HG03460 (cell line): ENCODE data around the gene CRCP.
"Not testable (repeated sequence)": the region's sequence is repeated elsewhere in the genome, so short reads cannot be mapped to it uniquely, and the experiment has no call there.

ENCODE experiments used
- ATAC-seq: cut with Tn5 transposase; IDR thresholded peaks from one replicate; pipeline ENCODE4 v1.9.1; 2021; ENCODE audit not compliant: unreplicated experiment

The CRCP gene

GRCh38 chr7:66114743-66115649, at the start of gene CRCP:
Gene CRCP, plus strand, starts transcription at chr7:66114847. Its CDS starts 116 bp downstream, at chr7:66114963.
- ATAC-seq, result peak; percentile 93

DNA sequence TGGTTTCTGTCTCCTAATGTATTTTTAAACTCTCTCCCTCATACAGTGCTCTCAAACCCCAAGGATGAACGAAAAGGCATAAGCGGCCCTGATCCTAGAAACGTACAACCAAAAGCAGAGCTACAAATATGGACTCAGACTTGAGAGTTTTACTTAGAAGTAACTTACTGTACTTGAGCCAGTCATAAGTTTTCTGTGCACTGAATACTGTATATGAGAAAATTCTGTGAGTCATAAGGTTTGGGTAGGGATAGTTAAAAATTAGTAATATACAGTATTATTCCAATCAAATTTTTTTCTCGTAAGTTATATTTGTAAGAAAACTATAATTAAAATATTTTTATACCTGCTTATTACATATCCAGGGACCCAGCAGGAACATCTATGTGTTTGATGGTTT, 44.9 kb upstream of the CRCP start:
- no peak for ATAC-seq

- ATAC-seq, result no peak
These were observed 44.4 kb upstream of the CRCP start for GRCh38 chr7:66070222-66070621.

GRCh38 chr7:66072208-66072607, 42.4 kb upstream of the CRCP start:
- not testable (repeated sequence) for ATAC-seq

- ATAC-seq, result peak; percentile 98
These were observed 38.8 kb upstream of the CRCP start, which contains the start of gene ASL for GRCh38 chr7:66075590-66076461. Gene ASL, plus strand, starts transcription at chr7:66075819. Its CDS starts 263 bp downstream, at chr7:66076082.

DNA sequence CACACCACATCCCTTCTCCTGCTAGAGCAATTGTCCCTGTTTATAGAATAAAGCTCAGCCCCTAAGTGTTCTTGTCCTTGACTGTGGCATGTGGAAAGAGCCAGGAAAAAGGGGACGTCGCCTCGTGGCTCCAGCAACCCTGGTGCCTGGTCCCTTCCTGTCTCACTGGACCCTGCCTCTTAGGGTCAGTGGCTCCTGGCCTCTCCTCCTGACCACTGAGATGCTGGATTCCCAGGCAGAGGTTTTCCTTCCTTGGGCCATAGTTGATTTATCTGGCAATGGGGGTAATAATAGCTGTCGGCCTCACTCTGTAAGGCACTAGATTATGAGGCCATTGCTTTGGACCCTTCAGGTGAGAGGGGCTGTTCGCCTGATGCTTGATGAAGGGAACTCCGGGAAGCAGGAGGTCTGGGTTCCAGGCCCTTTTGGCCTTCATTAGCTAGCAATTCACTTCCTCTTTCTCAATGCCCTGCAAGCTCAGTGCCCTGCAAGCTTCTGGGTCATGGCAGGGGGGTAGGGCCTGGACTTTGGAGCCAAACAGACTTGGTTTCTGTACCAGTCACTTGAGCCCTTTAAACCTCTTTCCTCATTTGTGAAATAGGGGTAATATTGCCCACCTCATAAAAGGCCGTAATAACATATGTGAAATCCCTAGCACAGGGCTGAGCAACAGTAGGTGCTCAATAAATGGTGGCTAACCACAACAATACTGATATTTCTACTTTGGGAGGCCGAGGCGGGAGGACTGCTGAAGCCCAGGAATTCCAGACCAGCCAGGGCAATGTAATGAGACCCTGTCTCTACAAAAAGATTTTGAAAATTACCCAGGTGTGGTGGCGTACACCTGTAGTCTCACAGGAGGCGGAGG, 38.0 kb upstream of the CRCP start:
- ATAC-seq, result no peak

DNA sequence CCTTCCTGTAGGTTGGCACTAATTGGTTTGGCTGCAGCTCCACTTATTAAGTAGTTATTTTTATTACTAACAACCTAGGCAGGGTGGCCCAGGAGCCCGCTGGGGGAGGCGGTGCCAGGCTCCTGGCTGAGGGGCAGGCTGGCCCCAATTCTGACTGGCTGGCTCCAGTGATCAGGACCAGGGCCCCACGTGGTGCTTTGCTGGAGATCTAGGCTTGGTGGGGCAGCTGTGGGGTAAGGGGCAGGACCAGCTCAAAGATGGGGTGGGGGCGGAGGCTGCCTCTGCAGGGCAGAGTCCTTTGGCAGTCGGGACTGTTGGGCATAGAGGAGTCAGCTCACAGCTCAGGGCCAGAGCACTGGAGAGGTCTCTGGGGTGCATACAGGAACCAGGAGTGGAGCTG, 36.6 kb upstream of the CRCP start:
- no peak for ATAC-seq

DNA sequence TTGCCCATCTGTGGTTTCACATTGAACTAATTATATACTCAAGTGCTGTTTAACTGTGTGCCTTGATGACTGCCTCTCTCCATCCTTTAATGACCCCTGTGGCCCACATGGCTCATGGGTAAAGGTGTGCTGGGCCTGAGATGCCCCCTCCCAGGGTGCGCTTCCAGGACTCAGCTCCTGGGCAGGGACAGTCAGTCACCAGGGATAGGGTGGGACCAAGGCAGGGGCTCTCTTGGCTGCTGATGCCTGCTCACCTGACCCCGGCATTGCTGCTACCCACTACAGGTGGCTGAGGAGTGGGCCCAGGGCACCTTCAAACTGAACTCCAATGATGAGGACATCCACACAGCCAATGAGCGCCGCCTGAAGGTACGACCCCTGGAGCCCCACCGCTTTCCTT, 32.6 kb upstream of the CRCP start:
- no peak for ATAC-seq

- no peak for ATAC-seq
These were observed 31.7 kb upstream of the CRCP start for GRCh38 chr7:66082886-66083415.

GRCh38 chr7:66083677-66084076, 31.0 kb upstream of the CRCP start:
- no peak for ATAC-seq

GRCh38 chr7:66088861-66089838, 25.5 kb upstream of the CRCP start:
- ATAC-seq, result no peak

GRCh38 chr7:66092654-66093053, 22.0 kb upstream of the CRCP start:
- no peak for ATAC-seq

DNA sequence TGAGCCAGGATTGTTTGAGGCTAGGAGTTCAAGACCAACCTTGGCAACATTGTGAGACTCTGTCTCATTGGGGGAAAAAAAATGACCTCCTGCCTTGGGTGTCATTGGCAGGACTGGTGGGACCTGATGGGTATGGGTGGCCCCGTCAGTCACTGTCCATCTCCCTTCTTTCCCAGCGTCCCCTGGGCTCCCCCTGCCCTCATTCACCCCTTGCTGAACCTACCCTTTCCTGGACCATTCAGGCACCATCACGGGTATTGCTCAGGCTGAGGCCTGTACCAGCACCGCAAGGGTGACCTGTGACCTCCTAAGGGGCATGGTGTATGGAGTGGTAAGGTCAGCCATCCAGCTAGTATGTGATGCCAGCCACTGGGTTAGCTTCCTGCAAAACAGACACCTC, 19.6 kb upstream of the CRCP start:
- ATAC-seq, result no peak

DNA sequence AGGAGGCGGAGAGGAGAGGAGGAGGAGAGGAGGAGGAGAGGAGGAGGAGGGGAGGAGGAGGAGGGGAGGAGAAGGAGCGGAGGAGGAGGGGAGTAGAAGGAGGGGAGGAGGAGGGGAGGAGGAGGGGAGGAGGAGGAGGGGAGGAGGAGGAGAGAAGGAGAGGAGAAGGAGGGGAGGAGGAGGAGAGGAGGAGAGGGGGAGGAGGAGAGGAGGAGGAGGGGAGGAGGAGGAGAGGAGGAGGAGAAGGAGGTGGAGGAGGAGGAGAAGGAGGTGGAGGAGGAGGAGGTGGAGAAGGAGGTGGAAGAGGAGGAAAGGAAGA, 15.5 kb upstream of the CRCP start:
- ATAC-seq, result no peak

DNA sequence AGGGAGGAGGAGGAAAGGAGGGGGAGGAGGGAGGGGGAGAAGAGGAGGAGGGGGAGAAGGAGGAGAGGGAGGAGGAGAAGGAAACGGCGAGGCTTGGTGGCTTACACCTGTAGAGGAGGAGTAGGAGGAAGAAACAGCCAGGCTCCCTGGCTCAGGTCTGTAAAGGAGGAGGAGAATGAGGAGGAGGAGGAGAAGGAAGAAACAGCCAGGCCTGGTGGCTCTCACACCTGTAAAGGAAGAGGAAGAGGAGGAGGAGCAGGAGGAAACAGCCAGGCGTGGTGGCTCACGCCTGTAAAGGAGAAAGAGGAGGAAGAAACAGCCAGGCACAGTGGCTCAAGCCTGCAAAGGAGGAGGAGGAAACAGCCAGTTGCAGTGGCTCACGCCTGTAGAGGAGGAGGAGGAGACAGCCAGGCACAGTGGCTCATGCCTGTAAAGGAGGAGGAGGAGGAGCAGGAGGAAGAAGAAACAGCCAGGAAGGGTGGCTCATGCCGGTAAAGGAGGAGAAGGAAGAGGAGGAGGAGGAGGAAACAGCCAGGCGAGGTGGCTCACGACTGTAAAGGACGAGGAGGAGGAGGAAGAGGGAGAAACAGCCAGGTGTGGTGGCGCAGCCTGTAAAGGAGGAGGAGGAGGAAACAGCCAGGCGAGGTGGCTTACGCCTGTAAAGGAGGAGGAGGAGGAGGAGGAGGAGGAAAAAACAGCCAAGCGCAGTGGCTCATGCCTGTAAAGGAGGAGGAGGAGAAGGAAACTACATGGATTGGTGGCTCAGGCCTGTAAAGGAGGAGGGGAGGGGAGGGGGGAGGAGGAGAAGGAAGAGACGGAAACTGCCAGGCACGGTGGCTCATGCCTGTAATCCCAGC, 14.9 kb upstream of the CRCP start:
- ATAC-seq, result peak; percentile 73

GRCh38 chr7:66100408-66101050, 14.1 kb upstream of the CRCP start:
- peak; percentile 14 for ATAC-seq

GRCh38 chr7:66102168-66102567, 12.5 kb upstream of the CRCP start:
- not testable (repeated sequence) for ATAC-seq

GRCh38 chr7:66103994-66104393, 10.7 kb upstream of the CRCP start:
- not testable (repeated sequence) for ATAC-seq
